GM12873 (cell line): ENCODE measurements around the gene ROPN1.

Experiments used
- CTCF ChIP-seq: IDR thresholded peaks from 2 replicates; pipeline ENCODE4 v1.5.1; 2012; ENCODE audit warnings: low read depth, mild to moderate bottlenecking, moderate library complexity, low read length, control low read depth; ENCODE audit not compliant: insufficient read depth; ENCODE audit errors: missing control alignments

Gene ROPN1

DNA sequence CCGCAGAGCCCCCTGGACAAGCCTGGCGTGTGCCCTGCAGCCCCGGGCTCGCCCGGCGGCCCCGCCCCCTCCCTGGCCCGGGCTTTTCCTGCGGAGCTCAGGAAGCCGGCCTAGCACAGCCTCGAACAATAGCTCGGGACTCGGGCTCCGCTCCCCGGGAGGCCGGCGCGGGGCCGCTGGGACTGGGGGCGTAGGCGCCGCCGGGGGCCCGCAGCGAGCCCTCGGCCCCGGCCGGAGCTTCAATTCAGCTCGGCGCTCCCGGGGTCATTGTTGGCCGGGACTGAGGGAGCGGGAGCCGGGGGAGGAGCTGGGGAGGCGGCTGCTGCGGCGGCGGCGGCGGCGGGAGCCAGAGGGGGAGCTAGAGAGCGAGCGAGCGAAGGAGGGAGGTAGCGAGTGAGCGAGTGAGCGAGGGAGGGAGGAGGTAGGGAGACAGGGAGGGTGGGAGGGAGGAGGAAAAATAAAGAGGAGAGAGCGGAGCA lies 41.0 kb upstream of the ROPN1 start:
- TF ChIP-seq CTCF = peak; percentile 58

DNA sequence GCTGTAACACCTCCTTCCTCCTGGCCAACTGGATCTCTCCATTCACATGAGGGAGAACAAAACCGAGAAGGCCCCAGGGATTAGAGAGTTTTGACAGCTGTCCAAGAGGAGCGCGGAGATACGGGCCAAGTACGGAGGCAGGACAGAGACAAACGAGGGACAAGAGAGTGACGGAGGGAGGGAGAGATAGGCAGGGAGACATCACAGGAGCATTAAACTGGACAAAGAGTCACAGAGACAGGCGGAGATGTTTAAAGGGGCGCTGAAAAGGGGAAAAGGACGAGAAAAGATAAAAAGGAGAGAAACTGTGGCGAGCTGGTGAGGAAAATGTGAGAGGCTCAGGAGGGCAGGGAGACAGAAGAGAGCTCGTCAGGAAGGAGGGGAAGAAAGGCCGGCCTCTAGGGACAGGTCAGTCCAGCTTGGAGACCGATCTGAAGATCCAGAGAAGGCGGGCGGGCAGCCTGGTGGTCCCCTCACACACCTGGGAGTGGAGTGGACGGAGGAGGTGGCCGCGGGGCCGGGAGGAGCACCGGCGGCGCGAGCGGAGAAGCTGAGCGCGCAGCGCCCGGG lies 40.5 kb upstream of the ROPN1 start:
- no peak for TF ChIP-seq CTCF

GRCh38 chr3:124026516-124026915 lies 34.6 kb upstream of the ROPN1 start:
- TF ChIP-seq CTCF = no peak

- TF ChIP-seq CTCF = no peak
These were observed 27.4 kb upstream of the ROPN1 start for GRCh38 chr3:124019291-124019690.

DNA sequence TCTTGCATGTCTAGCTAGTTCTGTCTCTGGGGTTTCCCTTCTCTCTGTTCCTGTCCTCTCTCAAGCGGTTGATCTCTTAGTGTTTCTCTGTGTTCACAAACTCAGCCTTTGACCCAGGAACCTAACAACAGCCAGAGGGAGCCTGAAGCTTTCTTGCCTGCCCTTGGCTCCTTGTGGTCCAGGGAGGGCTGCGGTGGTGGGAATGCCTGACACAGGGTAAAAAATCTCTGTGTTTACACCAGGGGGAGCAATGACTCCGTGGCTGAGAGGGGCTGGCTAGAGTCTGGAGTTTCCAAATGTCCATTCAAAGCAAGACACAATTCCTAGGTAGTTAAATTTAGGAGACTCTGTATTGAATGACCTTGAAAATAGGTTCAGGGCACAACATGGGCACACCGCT lies 24.6 kb upstream of the ROPN1 start:
- peak; percentile 21 for TF ChIP-seq CTCF

GRCh38 chr3:124014366-124014942 lies 22.5 kb upstream of the ROPN1 start:
- TF ChIP-seq CTCF = no peak

GRCh38 chr3:124007186-124007585 lies 15.3 kb upstream of the ROPN1 start:
- TF ChIP-seq CTCF = no peak
